GM12878 (cell line): ENCODE results near the gene PRMT3. TPM values are rescaled to one million over a fixed set of nuclear protein-coding genes. Genes with fewer than 3 reads are reported as not detected.

Source experiments
- ATAC-seq: fragments of 200-7000 bp; cut with Tn5 transposase; 3 replicates; pipeline ENCODE4 v1.9.1; 2020; ENCODE audit warnings: mild to moderate bottlenecking, moderate library complexity
- BruUV-seq: library from RNA; stranded (reverse); fragments of 400-500 nt; replicated peaks from 2 replicates; lab custom pipeline; 2021; lab: Mats Ljungman, UMichigan
- CTCF ChIA-PET: fragments of 300-600 bp; sonication (Branson Sonifier 250); formaldehyde crosslinking; extraction: SDS; loops from one replicate; lab custom pipeline; 2021; ENCODE audit warnings: inconsistent platforms; lab: Yijun Ruan, JAX
- POLR2A ChIA-PET: fragments of 350-600 bp; formaldehyde crosslinking; extraction: SDS; loops from one replicate; lab custom pipeline; 2021; ENCODE audit warnings: inconsistent platforms; lab: Charles Lee
- RAD21 ChIA-PET: fragments of 300-600 bp; sonication (Branson Sonifier 250); formaldehyde crosslinking; loops from one replicate; lab custom pipeline; 2023; ENCODE audit warnings: antibody characterized with exemption; ENCODE audit not compliant: unreplicated experiment; lab: Charles Lee
- SMC1A ChIA-PET: fragments of 300-600 bp; sonication (Branson Sonifier 250); formaldehyde crosslinking; loops from one replicate; lab custom pipeline; 2023; ENCODE audit not compliant: unreplicated experiment, uncharacterized antibody; lab: Charles Lee
- DNase-seq: peaks from one replicate; pipeline ENCODE4 v3.0.0-alpha.2; 2011; ENCODE audit warnings: low read depth, low spot score
- FAIRE-seq: peaks from 3 replicates; lab custom pipeline; 2011; peaks lifted over from hg19 to GRCh38; lab: Jason Lieb, UNC
- H2AFZ ChIP-seq: 2 replicates; pipeline ENCODE4 v1.6.0; 2011; ENCODE audit warnings: low read depth, low read length, control low read depth; ENCODE audit not compliant: control insufficient read depth
- H3K27ac ChIP-seq: 2 replicates; pipeline ENCODE4 v1.5.1; 2011; ENCODE audit warnings: control low read depth; ENCODE audit not compliant: control insufficient read depth, insufficient read depth
- H3K27me3 ChIP-seq, 2 experiments: replicated peaks in 1 of 2; 2 replicates each; pipeline versions ENCODE4 v1.6.0 to v1.6.1; 2011; ENCODE audit warnings: low read length in 1 of 2; ENCODE audit not compliant: control insufficient read depth in 2 of 2, insufficient read depth in 2 of 2
- H3K36me3 ChIP-seq, 2 experiments: 2 replicates each; pipeline ENCODE4 v1.5.1; 2011; ENCODE audit warnings: low read length in 1 of 2; ENCODE audit not compliant: control insufficient read depth in 2 of 2, insufficient read depth in 2 of 2
- H3K4me1 ChIP-seq: 2 replicates; pipeline ENCODE4 v1.6.1; 2011; ENCODE audit warnings: mild to moderate bottlenecking, low read length, moderate library complexity, mixed read lengths; ENCODE audit not compliant: control insufficient read depth, insufficient read depth
- H3K4me2 ChIP-seq: 2 replicates; pipeline ENCODE4 v1.6.0; 2011; ENCODE audit warnings: control low read depth; ENCODE audit not compliant: control insufficient read depth, insufficient read depth
- H3K4me3 ChIP-seq: fragments of 200-600 bp; sonication (generic); 2 replicates; pipeline ENCODE4 v1.5.1; 2016
- H3K79me2 ChIP-seq: 2 replicates; pipeline ENCODE4 v1.6.0; 2011; ENCODE audit warnings: low read length; ENCODE audit not compliant: control insufficient read depth, insufficient read depth
- H3K9ac ChIP-seq: 2 replicates; pipeline ENCODE4 v1.8.0; 2011; ENCODE audit warnings: low read length, control low read depth, mixed read lengths; ENCODE audit not compliant: control insufficient read depth, insufficient read depth
- H3K9me3 ChIP-seq: replicated peaks from 3 replicates; pipeline ENCODE4 v1.5.1; 2011; ENCODE audit warnings: mild to moderate bottlenecking, low read length; ENCODE audit not compliant: control insufficient read depth, insufficient read depth
- H4K20me1 ChIP-seq: 2 replicates; pipeline ENCODE4 v1.6.0; 2011; ENCODE audit not compliant: control insufficient read depth, insufficient read depth
- BHLHE40 ChIP-seq, 2 experiments: fragments of 450-650 bp in 1 of 2; IDR thresholded peaks; 2 replicates each; pipeline ENCODE4 v1.6.1; 2011 to 2017; ENCODE audit warnings: low read depth in 2 of 2, borderline replicate concordance in 1 of 2, improper control_type of control experiment in 1 of 2, low read length in 1 of 2, mild to moderate bottlenecking in 1 of 2
- FOXK2 ChIP-seq: fragments of 450-650 bp; IDR thresholded peaks from 2 replicates; pipeline ENCODE4 v1.6.1; 2017; ENCODE audit warnings: mild to moderate bottlenecking, moderate library complexity
- JUND ChIP-seq: IDR thresholded peaks from 2 replicates; pipeline ENCODE4 v1.6.1; 2012; ENCODE audit warnings: low read depth, mild to moderate bottlenecking, low read length, improper control_type of control experiment, moderate library complexity
- MTA2 ChIP-seq: fragments of 450-650 bp; IDR thresholded peaks from 2 replicates; pipeline ENCODE4 v1.6.1; 2016; ENCODE audit warnings: low read depth, mild to moderate bottlenecking, moderate library complexity
- PAX5 ChIP-seq: IDR thresholded peaks from 2 replicates; pipeline ENCODE4 v1.6.1; 2011; ENCODE audit warnings: low read depth, low read length, borderline replicate concordance
- RBBP5 ChIP-seq: fragments of 200-600 bp; sonication (generic); conservative IDR thresholded peaks from 2 replicates; pipeline ENCODE4 v1.6.1; 2016
- SIX5 ChIP-seq: IDR thresholded peaks from 2 replicates; pipeline ENCODE4 v1.6.1; 2011; ENCODE audit warnings: mild to moderate bottlenecking, low read depth, low read length, moderate library complexity; ENCODE audit not compliant: severe bottlenecking
- WGBS: methylation state at CpG from one replicate; pipeline ENCODE4 v1.1.6; 2016; ENCODE audit warnings: low lambda C conversion rate; ENCODE audit not compliant: insufficient replicate concordance, insufficient coverage; ENCODE audit errors: missing lambda C conversion rate; 5-methylcytosine and 5-hydroxymethylcytosine counted together
- in situ Hi-C: fragments of 300-500 bp; cut with MboI; formaldehyde crosslinking; loops from 9 replicates; pipeline ENCODE4 v1.14.3; 2018; ENCODE audit warnings: mixed read lengths
- intact Hi-C: fragments of 100-400 bp; cut with micrococcal nuclease; formaldehyde crosslinking; loops from one replicate; pipeline ENCODE4 v1.14.2; 2022; ENCODE audit not compliant: unreplicated experiment
- polyA plus RNA-seq, 11 experiments: library from polyadenylated mRNA; depleted of rRNA in 4 of 11; unstranded in 6 of 11; stranded (reverse) in 5 of 11; fragments of >200 nt; fragmentation: Nextera tagmentation in 4 of 11; fragmentation: Illumina TruSeq in 1 of 11; extraction: Ambion mirVana in 4 of 11; extraction: Trizol in 1 of 11; gene quantifications; 1 replicate in 1 of 11; 2 replicates in 10 of 11; pipeline versions ENCODE4 v1.2.1 to v1.2.3, GENCODE V29; 2011 to 2016; ENCODE audit warnings: inconsistent platforms in 2 of 11, missing spikeins in 2 of 11, low read depth in 1 of 11
- total RNA-seq, 4 experiments: library from RNA; depleted of rRNA in 3 of 4; stranded (reverse); fragments of >200 nt in 3 of 4; fragmentation: Illumina TruSeq in 1 of 4; extraction: Trizol in 1 of 4; gene quantifications; 2 replicates each; pipeline versions ENCODE4 v1.2.1 to v1.2.3, GENCODE V29; 2013 to 2021
- TF ChIP-seq, protein P1 (sequence below): IDR thresholded peaks from 2 replicates; pipeline ENCODE4 v1.6.1; 2012; ENCODE audit warnings: mild to moderate bottlenecking, low read depth, low read length
- TF ChIP-seq, protein P2 (sequence below): IDR thresholded peaks from 2 replicates; pipeline ENCODE4 v1.6.1; 2011; ENCODE audit warnings: low read depth, low read length, improper control_type of control experiment, borderline replicate concordance
- TF ChIP-seq, protein P3 (sequence below): fragments of 450-650 bp; formaldehyde crosslinking; IDR thresholded peaks from 2 replicates; pipeline ENCODE4 v1.4.0; 2022; ENCODE audit warnings: mild to moderate bottlenecking, moderate library complexity
- TF ChIP-seq, protein P4 (sequence below): fragments of 150-350 bp; IDR thresholded peaks from 2 replicates; pipeline ENCODE4 v1.6.1; 2014; ENCODE audit warnings: mild to moderate bottlenecking, low read depth, low read length

Gene PRMT3
- total and polyA plus RNA-seq, 10 of the 15 experiments (the other 5 are each of a cell fraction or from before 2014, with no cell fraction given), result 13.9 to 52.1 (median 27.7) TPM

DNA sequence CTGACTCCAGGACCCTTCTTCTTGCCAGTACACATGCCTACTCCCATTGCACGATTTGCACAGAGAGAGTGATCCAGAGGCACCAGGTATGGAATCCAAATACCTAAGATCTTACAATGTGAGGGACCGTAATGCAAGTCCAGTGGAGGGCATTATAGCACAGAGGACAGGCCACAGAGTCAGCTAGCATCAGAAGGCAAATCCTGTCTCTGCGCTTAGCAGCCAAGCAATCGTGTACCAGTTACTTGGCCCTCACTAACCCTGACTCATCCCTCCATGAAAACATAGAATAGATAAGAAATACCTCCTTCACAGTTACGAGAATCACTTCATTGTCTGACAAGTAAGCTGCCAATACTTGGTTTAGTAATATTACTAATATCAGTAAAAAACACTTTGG, 142.2 kb downstream of the PRMT3 start (continued):
- TF ChIP-seq, protein P1, sequence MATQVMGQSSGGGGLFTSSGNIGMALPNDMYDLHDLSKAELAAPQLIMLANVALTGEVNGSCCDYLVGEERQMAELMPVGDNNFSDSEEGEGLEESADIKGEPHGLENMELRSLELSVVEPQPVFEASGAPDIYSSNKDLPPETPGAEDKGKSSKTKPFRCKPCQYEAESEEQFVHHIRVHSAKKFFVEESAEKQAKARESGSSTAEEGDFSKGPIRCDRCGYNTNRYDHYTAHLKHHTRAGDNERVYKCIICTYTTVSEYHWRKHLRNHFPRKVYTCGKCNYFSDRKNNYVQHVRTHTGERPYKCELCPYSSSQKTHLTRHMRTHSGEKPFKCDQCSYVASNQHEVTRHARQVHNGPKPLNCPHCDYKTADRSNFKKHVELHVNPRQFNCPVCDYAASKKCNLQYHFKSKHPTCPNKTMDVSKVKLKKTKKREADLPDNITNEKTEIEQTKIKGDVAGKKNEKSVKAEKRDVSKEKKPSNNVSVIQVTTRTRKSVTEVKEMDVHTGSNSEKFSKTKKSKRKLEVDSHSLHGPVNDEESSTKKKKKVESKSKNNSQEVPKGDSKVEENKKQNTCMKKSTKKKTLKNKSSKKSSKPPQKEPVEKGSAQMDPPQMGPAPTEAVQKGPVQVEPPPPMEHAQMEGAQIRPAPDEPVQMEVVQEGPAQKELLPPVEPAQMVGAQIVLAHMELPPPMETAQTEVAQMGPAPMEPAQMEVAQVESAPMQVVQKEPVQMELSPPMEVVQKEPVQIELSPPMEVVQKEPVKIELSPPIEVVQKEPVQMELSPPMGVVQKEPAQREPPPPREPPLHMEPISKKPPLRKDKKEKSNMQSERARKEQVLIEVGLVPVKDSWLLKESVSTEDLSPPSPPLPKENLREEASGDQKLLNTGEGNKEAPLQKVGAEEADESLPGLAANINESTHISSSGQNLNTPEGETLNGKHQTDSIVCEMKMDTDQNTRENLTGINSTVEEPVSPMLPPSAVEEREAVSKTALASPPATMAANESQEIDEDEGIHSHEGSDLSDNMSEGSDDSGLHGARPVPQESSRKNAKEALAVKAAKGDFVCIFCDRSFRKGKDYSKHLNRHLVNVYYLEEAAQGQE, result no peak
- no peak for TF ChIP-seq SIX5

DNA sequence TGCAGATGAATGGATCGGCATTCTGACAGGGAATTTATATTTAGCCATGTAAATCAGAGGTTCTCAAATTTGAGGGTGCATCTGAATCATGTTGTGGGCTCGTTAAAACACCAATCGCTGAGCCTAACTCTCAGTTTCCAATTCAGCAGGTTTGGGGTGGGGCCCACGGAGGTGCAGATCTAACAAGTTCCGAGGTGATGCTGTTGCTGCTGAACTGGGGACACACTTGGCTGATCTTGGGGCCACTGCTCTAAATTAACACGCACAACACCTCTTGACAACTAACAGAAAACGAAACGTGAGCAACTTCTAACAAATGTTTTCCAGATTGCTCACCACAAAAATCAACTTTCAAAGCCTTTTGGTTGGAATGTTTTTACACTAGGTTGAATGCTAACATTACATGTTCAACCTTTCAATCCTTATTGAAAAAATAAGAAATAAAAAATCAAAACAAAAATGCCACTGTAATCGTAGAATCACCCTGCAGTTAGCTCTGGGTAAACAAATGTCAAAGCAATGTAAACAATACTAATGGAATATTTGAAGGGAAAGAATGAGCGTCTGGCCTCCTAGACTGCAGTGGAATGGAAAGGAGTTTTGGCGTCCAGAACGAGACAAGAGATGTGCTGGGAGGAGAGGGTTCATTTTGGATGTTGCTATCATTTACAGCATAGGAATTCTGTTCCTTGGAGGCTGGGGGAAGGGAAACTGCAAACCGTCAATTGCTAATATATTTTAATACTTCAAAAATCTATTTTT, 143.6 kb downstream of the PRMT3 start:
- peak overlapping the region; percentile 73 for H3K4me2 ChIP-seq
- TF ChIP-seq, protein P2, sequence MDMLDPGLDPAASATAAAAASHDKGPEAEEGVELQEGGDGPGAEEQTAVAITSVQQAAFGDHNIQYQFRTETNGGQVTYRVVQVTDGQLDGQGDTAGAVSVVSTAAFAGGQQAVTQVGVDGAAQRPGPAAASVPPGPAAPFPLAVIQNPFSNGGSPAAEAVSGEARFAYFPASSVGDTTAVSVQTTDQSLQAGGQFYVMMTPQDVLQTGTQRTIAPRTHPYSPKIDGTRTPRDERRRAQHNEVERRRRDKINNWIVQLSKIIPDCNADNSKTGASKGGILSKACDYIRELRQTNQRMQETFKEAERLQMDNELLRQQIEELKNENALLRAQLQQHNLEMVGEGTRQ, result no peak
- TF ChIP-seq, protein P3, sequence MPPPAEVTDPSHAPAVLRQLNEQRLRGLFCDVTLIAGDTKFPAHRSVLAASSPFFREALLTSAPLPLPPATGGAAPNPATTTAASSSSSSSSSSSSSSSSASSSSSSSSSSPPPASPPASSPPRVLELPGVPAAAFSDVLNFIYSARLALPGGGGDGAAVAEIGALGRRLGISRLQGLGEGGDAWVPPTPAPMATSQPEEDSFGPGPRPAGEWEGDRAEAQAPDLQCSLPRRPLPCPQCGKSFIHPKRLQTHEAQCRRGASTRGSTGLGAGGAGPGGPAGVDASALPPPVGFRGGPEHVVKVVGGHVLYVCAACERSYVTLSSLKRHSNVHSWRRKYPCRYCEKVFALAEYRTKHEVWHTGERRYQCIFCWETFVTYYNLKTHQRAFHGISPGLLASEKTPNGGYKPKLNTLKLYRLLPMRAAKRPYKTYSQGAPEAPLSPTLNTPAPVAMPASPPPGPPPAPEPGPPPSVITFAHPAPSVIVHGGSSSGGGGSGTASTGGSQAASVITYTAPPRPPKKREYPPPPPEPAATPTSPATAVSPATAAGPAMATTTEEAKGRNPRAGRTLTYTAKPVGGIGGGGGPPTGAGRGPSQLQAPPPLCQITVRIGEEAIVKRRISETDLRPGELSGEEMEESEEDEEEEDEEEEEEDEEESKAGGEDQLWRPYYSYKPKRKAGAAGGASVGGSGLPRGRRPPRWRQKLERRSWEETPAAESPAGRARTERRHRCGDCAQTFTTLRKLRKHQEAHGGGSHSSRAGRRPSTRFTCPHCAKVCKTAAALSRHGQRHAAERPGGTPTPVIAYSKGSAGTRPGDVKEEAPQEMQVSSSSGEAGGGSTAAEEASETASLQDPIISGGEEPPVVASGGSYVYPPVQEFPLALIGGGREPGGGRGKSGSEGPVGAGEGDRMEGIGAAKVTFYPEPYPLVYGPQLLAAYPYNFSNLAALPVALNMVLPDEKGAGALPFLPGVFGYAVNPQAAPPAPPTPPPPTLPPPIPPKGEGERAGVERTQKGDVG (CRISPR knock-in tag), result no peak
- TF ChIP-seq MTA2 (peak; percentile 18; the same call in 1 of the 2 replicates), FOXK2 (no peak), RBBP5 (no peak), PAX5 (peak; percentile 77; the same call in 1 of the 2 replicates), BHLHE40 (IDR thresholded peaks at IDR 0.05; ENCODE audit: borderline replicate concordance in 1 of 2, low read depth in 2 of 2, low read length in 1 of 2) (peak; percentile 23 to 63; a peak in 2 of 4 replicates), JUND (no peak)
- TF ChIP-seq, protein P4, sequence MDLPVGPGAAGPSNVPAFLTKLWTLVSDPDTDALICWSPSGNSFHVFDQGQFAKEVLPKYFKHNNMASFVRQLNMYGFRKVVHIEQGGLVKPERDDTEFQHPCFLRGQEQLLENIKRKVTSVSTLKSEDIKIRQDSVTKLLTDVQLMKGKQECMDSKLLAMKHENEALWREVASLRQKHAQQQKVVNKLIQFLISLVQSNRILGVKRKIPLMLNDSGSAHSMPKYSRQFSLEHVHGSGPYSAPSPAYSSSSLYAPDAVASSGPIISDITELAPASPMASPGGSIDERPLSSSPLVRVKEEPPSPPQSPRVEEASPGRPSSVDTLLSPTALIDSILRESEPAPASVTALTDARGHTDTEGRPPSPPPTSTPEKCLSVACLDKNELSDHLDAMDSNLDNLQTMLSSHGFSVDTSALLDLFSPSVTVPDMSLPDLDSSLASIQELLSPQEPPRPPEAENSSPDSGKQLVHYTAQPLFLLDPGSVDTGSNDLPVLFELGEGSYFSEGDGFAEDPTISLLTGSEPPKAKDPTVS, result no peak
- TF ChIP-seq, all 136 proteins: peak for 3
- Histone ChIP-seq H3K4me3 (peak overlapping the region; percentile 35; the same call in 1 of the 2 replicates), H3K9me3 (no peaks in the 10 kb centered on the region; the same call in 2 of the 3 replicates), H3K36me3 (no peaks in the 10 kb centered on the region), H3K4me1 (peaks cover 8% of the 10 kb centered on the region), H3K27me3 (no peaks in the 10 kb centered on the region; a peak in 1 of 4 replicates), H2AFZ (no peak overlapping the region; the same call in 1 of the 2 replicates), H3K79me2 (no peaks in the 10 kb centered on the region), H4K20me1 (no peaks in the 10 kb centered on the region), H3K27ac (no peak overlapping the region), H3K9ac (no peak overlapping the region)
- BruUV-seq, result no TSS peak
- in situ Hi-C loops, result no loop called here
- WGBS, result 9% methylated on average over 12 of the region's 13 CpGs
- ChIA-PET SMC1A (interaction anchor here (1.6 kb wide), 1 partner anchor 18 kb away, joined by 7 read pairs; no protein-coding TSS in a partner anchor), RAD21 (no interaction called here), POLR2A (no interaction called here), CTCF (interaction anchor here (1.0 kb wide), 1 partner anchor 79 kb away, joined by 3 read pairs; no protein-coding TSS in a partner anchor)
- intact Hi-C loops, result no loop called here
- peak; percentile 66 for FAIRE-seq
- ATAC-seq, result peak; percentile 82
- peak; percentile 24 for DNase-seq
